ENCODE results near the gene FGD5. TPM values are rescaled to one million over a fixed set of nuclear protein-coding genes. Genes with fewer than 3 reads are reported as not detected.

Gene FGD5
- polyA plus RNA-seq, 3 donors, result 0.03 TPM; not detected in 2

GRCh38 chr3:14839236-14839635 lies 20.5 kb downstream of the FGD5 start:
- no peaks in the 10 kb centered on the region for H3K36me3 Mint-ChIP-seq
- Histone ChIP-seq H3K4me3 (replicated peaks in 1 of 3; ENCODE audit: low read depth in 2 of 3, low read length in 3 of 3) (no peak overlapping the region), H4K20me1 (ENCODE audit: insufficient read depth, low read length) (no peaks in the 10 kb centered on the region), H3K9ac (ENCODE audit: insufficient read depth, low read length, poor library complexity, severe bottlenecking) (no peak overlapping the region), H3K27ac (ENCODE audit: low read depth in 1 of 2, low read length in 2 of 2) (no peak overlapping the region), H3K4me2 (replicated peaks; ENCODE audit: extremely low read depth, low read length, poor library complexity, severe bottlenecking) (no peak overlapping the region), H2AFZ (ENCODE audit: insufficient read depth, low read depth, low read length, poor library complexity, severe bottlenecking) (no peak overlapping the region), H3K27me3 (ENCODE audit: control insufficient read depth in 2 of 2, insufficient read depth in 2 of 2, low read length in 2 of 2) (no peaks in the 10 kb centered on the region), H3K4me1 (ENCODE audit: control insufficient read depth in 1 of 2, insufficient read depth in 2 of 2, low read length in 2 of 2) (no peaks in the 10 kb centered on the region), H3K9me3 (replicated peaks in 1 of 2; ENCODE audit: control insufficient read depth in 1 of 2, insufficient read depth in 1 of 2, low read length in 2 of 2) (no peaks in the 10 kb centered on the region), H3K36me3 (replicated peaks in 1 of 2; ENCODE audit: control insufficient read depth in 1 of 2, insufficient read depth in 2 of 2, low read length in 2 of 2) (no peaks in the 10 kb centered on the region), H3K79me2 (ENCODE audit: insufficient read depth, low read length) (no peaks in the 10 kb centered on the region)
- intact Hi-C loops (cut with micrococcal nuclease), result no loop called here
- TF ChIP-seq CTCF (IDR thresholded peaks at IDR 0.05), result no peak
- no peaks in the 10 kb centered on the region for H3K9me3 Mint-ChIP-seq
- H3K4me1 Mint-ChIP-seq, result no peaks in the 10 kb centered on the region
- no peak overlapping the region for H3K27ac Mint-ChIP-seq
- H3K4me3 Mint-ChIP-seq, result no peak overlapping the region
- 92% methylated on average over 2 of the region's 7 CpGs for WGBS (ENCODE audit: insufficient coverage)
- no peak for DNase-seq
- peaks cover 3 to 5% (median 5%) of the 10 kb centered on the region in 3 donors for H3K27me3 Mint-ChIP-seq (ENCODE audit: low read depth in 3 of 3)

DNA sequence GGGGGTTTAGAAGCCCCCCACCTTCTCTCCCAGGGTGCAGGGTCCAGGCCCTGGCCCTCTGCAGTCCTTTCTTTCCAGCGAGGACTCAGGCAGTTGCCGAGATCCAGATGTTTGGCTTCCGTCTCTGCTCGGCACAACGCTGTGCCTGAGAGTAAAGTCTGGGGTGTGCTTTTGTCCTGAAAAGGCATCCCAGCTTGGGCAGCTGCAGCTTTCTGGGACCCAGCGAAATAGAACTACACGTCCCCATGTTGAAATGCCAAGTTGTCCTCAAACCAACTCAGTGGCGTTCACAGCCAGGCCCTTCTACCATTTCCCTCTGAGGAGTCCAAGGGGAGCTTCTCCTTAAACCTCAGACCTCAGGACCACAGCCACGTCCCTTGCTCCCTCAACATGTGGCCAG lies 23.1 kb downstream of the FGD5 start:
- 96% methylated on average over 7 of the region's 9 CpGs for WGBS (ENCODE audit: insufficient coverage)

More for the DNA sequence above, 23.1 kb downstream of the FGD5 start:
- H3K79me2 ChIP-seq (ENCODE audit: insufficient read depth, low read length), result no peaks in the 10 kb centered on the region
- intact Hi-C loops (cut with micrococcal nuclease), result no loop called here
- no peak for TF ChIP-seq CTCF (IDR thresholded peaks at IDR 0.05)
- Mint-ChIP-seq H3K9me3 (no peaks in the 10 kb centered on the region), H3K4me1 (no peaks in the 10 kb centered on the region), H3K27ac (no peak overlapping the region), H3K4me3 (no peak overlapping the region), H3K27me3 (ENCODE audit: low read depth in 3 of 3) (peaks cover 3 to 6% (median 5%) of the 10 kb centered on the region in 3 donors), H3K36me3 (no peaks in the 10 kb centered on the region)
- no peak for DNase-seq
- no peak overlapping the region for H3K4me3 ChIP-seq (replicated peaks in 1 of 3; ENCODE audit: low read depth in 2 of 3, low read length in 3 of 3)
- no peaks in the 10 kb centered on the region for H3K9me3 ChIP-seq (replicated peaks in 1 of 2; ENCODE audit: control insufficient read depth in 1 of 2, insufficient read depth in 1 of 2, low read length in 2 of 2)
- H3K4me1 ChIP-seq (ENCODE audit: control insufficient read depth in 1 of 2, insufficient read depth in 2 of 2, low read length in 2 of 2), result no peaks in the 10 kb centered on the region
- H3K9ac ChIP-seq (ENCODE audit: insufficient read depth, low read length, poor library complexity, severe bottlenecking), result no peak overlapping the region
- H4K20me1 ChIP-seq (ENCODE audit: insufficient read depth, low read length), result no peaks in the 10 kb centered on the region
- no peaks in the 10 kb centered on the region for H3K36me3 ChIP-seq (replicated peaks in 1 of 2; ENCODE audit: control insufficient read depth in 1 of 2, insufficient read depth in 2 of 2, low read length in 2 of 2)
- H3K27me3 ChIP-seq (ENCODE audit: control insufficient read depth in 2 of 2, insufficient read depth in 2 of 2, low read length in 2 of 2), result no peaks in the 10 kb centered on the region
- H3K27ac ChIP-seq (ENCODE audit: low read depth in 1 of 2, low read length in 2 of 2), result no peak overlapping the region
- H3K4me2 ChIP-seq (replicated peaks; ENCODE audit: extremely low read depth, low read length, poor library complexity, severe bottlenecking), result no peak overlapping the region
- H2AFZ ChIP-seq (ENCODE audit: insufficient read depth, low read depth, low read length, poor library complexity, severe bottlenecking), result no peak overlapping the region
